Glutamatergic neuron (in vitro differentiated cells): ENCODE data around the gene GMPR. TPM values are rescaled to one million over a fixed set of nuclear protein-coding genes. Genes with fewer than 3 reads are reported as not detected.
A peak's percentile ranks its signal among the peaks of the same experiment; 100 is the strongest.

ENCODE experiments used
- DNase-seq: peaks from one replicate; pipeline ENCODE4 v3.0.0; 2022
- H3K27ac Mint-ChIP-seq: one replicate; pipeline ENCODE4 v1.8.0; 2020; ENCODE audit warnings: mild to moderate bottlenecking, mixed read lengths, inconsistent platforms; ENCODE audit not compliant: unreplicated experiment
- H3K27me3 Mint-ChIP-seq: one replicate; pipeline ENCODE4 v1.8.0; 2020; ENCODE audit warnings: mild to moderate bottlenecking, moderate library complexity, mixed read lengths, inconsistent platforms; ENCODE audit not compliant: unreplicated experiment
- H3K36me3 Mint-ChIP-seq: one replicate; pipeline ENCODE4 v1.8.0; 2020; ENCODE audit warnings: mild to moderate bottlenecking, mixed read lengths, inconsistent platforms; ENCODE audit not compliant: unreplicated experiment
- H3K4me1 Mint-ChIP-seq: one replicate; pipeline ENCODE4 v1.8.0; 2020; ENCODE audit warnings: mild to moderate bottlenecking, low read depth, mixed read lengths, inconsistent platforms; ENCODE audit not compliant: unreplicated experiment
- H3K4me3 Mint-ChIP-seq: one replicate; pipeline ENCODE4 v1.8.0; 2020; ENCODE audit warnings: mild to moderate bottlenecking, mixed read lengths, inconsistent platforms; ENCODE audit not compliant: unreplicated experiment
- H3K9me3 Mint-ChIP-seq: one replicate; pipeline ENCODE4 v1.8.0; 2020; ENCODE audit warnings: mild to moderate bottlenecking, moderate library complexity, mixed read lengths, inconsistent platforms; ENCODE audit not compliant: unreplicated experiment
- CTCF ChIP-seq: fragments of 200-600 bp; sonication (generic); IDR thresholded peaks from one replicate; pipeline ENCODE4 v1.5.0; 2021; ENCODE audit not compliant: partially characterized antibody, unreplicated experiment
- total RNA-seq: library from RNA; stranded (reverse); fragmentation: NEBNext Ultra II Directional; extraction: Animal tissue kit (Norgen Biotek cat#: 25700); gene quantifications from one replicate; pipeline ENCODE4 v1.2.1, GENCODE V29; 2021; ENCODE audit not compliant: unreplicated experiment

GMPR gene
- total RNA-seq, 1 donor from 2014 or later, result 5.0 TPM

- Mint-ChIP-seq H3K4me3 (no peak overlapping the region), H3K36me3 (no peaks in the 10 kb centered on the region), H3K4me1 (peaks cover 23% of the 10 kb centered on the region), H3K27me3 (no peaks in the 10 kb centered on the region), H3K27ac (no peak overlapping the region), H3K9me3 (peaks cover 7% of the 10 kb centered on the region)
- no peak for DNase-seq
- no peak for TF ChIP-seq CTCF
Observed at GRCh38 chr6:16198061-16198705, 40.2 kb upstream of the GMPR start.

- Mint-ChIP-seq H3K36me3 (no peaks in the 10 kb centered on the region), H3K4me1 (peaks cover 19% of the 10 kb centered on the region), H3K4me3 (peak overlapping the region; percentile 27), H3K27ac (peak overlapping the region; percentile 71), H3K9me3 (peaks cover 7% of the 10 kb centered on the region), H3K27me3 (no peaks in the 10 kb centered on the region)
- peak; percentile 71 for DNase-seq
- TF ChIP-seq CTCF, result no peak
Observed at GRCh38 chr6:16199804-16200203, 38.6 kb upstream of the GMPR start.

- TF ChIP-seq CTCF, result no peak
- peak overlapping the region; percentile 37 for H3K4me3 Mint-ChIP-seq
- H3K27ac Mint-ChIP-seq, result peak overlapping the region; percentile 40
- no peaks in the 10 kb centered on the region for H3K27me3 Mint-ChIP-seq
- no peaks in the 10 kb centered on the region for H3K36me3 Mint-ChIP-seq
- peaks cover 23% of the 10 kb centered on the region for H3K4me1 Mint-ChIP-seq
- no peak for DNase-seq
- H3K9me3 Mint-ChIP-seq, result peaks cover 11% of the 10 kb centered on the region
Observed at GRCh38 chr6:16200321-16200883, 38.0 kb upstream of the GMPR start.

GRCh38 chr6:16201706-16202105 lies 36.7 kb upstream of the GMPR start:
- Mint-ChIP-seq H3K36me3 (no peaks in the 10 kb centered on the region), H3K4me1 (peaks cover 36% of the 10 kb centered on the region), H3K27me3 (no peaks in the 10 kb centered on the region), H3K27ac (no peak overlapping the region), H3K4me3 (no peak overlapping the region), H3K9me3 (peaks cover 16% of the 10 kb centered on the region)
- no peak for TF ChIP-seq CTCF
- no peak for DNase-seq

GRCh38 chr6:16204653-16205376 lies 33.6 kb upstream of the GMPR start:
- no peak for DNase-seq
- Mint-ChIP-seq H3K36me3 (no peaks in the 10 kb centered on the region), H3K27me3 (peaks cover 4% of the 10 kb centered on the region), H3K9me3 (peaks cover 16% of the 10 kb centered on the region), H3K4me1 (peaks cover 34% of the 10 kb centered on the region), H3K4me3 (no peak overlapping the region), H3K27ac (peak overlapping the region; percentile 88)
- no peak for TF ChIP-seq CTCF
